OCI-LY1 (cell line): ENCODE data around the gene BPIFA3.

Source experiments
- H2AFZ ChIP-seq: fragments of 200-600 bp; sonication (generic), shearing (Covaris generic); 2 replicates; pipeline ENCODE4 v1.6.0; 2014; ENCODE audit warnings: antibody characterized with exemption, mild to moderate bottlenecking, low read length
- H3F3A ChIP-seq: fragments of 200-600 bp; sonication (generic), shearing (Covaris generic); 2 replicates; pipeline ENCODE4 v1.6.0; 2014; ENCODE audit warnings: mild to moderate bottlenecking, antibody characterized with exemption, low read length, moderate library complexity; ENCODE audit not compliant: insufficient read depth
- H3K27ac ChIP-seq: fragments of 200-600 bp; sonication (generic); 2 replicates; pipeline ENCODE4 v1.5.1; 2014; ENCODE audit warnings: low read length, mixed run types, mild to moderate bottlenecking, low read depth; ENCODE audit not compliant: poor library complexity, severe bottlenecking
- H3K27me3 ChIP-seq: fragments of 200-600 bp; sonication (generic); 2 replicates; pipeline ENCODE4 v1.6.0; 2014; ENCODE audit warnings: antibody characterized with exemption, mild to moderate bottlenecking, low read length, moderate library complexity; ENCODE audit not compliant: insufficient read depth
- H3K36me3 ChIP-seq: fragments of 200-600 bp; sonication (generic); 2 replicates; pipeline ENCODE4 v1.6.1; 2014; ENCODE audit warnings: mild to moderate bottlenecking, antibody characterized with exemption, low read length, moderate library complexity, mixed read lengths; ENCODE audit not compliant: insufficient read depth
- H3K4me1 ChIP-seq: fragments of 200-600 bp; sonication (generic); 2 replicates; pipeline ENCODE4 v1.5.1; 2014; ENCODE audit warnings: mild to moderate bottlenecking, low read length, moderate library complexity; ENCODE audit not compliant: insufficient read depth, severe bottlenecking
- H3K4me2 ChIP-seq: fragments of 200-600 bp; sonication (generic), shearing (Covaris generic); 2 replicates; pipeline ENCODE4 v1.6.1; 2014; ENCODE audit warnings: low read length
- H3K4me3 ChIP-seq: fragments of 200-600 bp; sonication (generic); 2 replicates; pipeline ENCODE4 v1.5.1; 2014; ENCODE audit warnings: low read length, low read depth, mild to moderate bottlenecking, mixed read lengths; ENCODE audit not compliant: poor library complexity, severe bottlenecking
- H3K79me2 ChIP-seq: fragments of 200-600 bp; shearing (Covaris generic); 2 replicates; pipeline ENCODE4 v1.6.1; 2016; ENCODE audit warnings: mixed run types, low read length, mixed read lengths; ENCODE audit not compliant: insufficient read depth
- H3K9ac ChIP-seq: fragments of 200-600 bp; sonication (generic), shearing (Covaris generic); 2 replicates; pipeline ENCODE4 v1.6.1; 2014; ENCODE audit warnings: mild to moderate bottlenecking, low read length, mixed read lengths
- H3K9me2 ChIP-seq: fragments of 200-600 bp; sonication (generic), shearing (Covaris generic); 2 replicates; pipeline ENCODE4 v1.6.1; 2014; ENCODE audit warnings: low read depth, mild to moderate bottlenecking, low read length, mixed read lengths
- H3K9me3 ChIP-seq: fragments of 200-600 bp; shearing (Covaris generic); 2 replicates; pipeline ENCODE4 v1.6.1; 2014; ENCODE audit warnings: low read length, mixed read lengths
- H4K20me1 ChIP-seq: fragments of 200-600 bp; sonication (generic), shearing (Covaris generic); 2 replicates; pipeline ENCODE4 v1.6.0; 2016; ENCODE audit warnings: mild to moderate bottlenecking, low read length; ENCODE audit not compliant: insufficient read depth
- CTCF ChIP-seq: fragments of 200-600 bp; sonication (generic), shearing (Covaris generic); IDR thresholded peaks from 2 replicates; pipeline ENCODE4 v1.5.1; 2017; ENCODE audit warnings: mild to moderate bottlenecking, antibody characterized with exemption, low read length, moderate library complexity, mixed read lengths
- EZH2 ChIP-seq: fragments of 200-600 bp; sonication (generic), shearing (Covaris generic); IDR thresholded peaks from 2 replicates; pipeline ENCODE4 v1.8.0; 2017; ENCODE audit warnings: borderline replicate concordance, mixed run types, mild to moderate bottlenecking, antibody characterized with exemption, low read length, moderate library complexity, mixed read lengths

Gene BPIFA3

GRCh38 chr20:33177866-33178265, 39.3 kb upstream of the BPIFA3 start:
- H3K4me2 ChIP-seq: no peak overlapping the region
- no peak overlapping the region for H2AFZ ChIP-seq
- H3K9ac ChIP-seq: no peak overlapping the region
- no peak for TF ChIP-seq EZH2
- no peak for TF ChIP-seq CTCF
- H3K79me2 ChIP-seq: no peaks in the 10 kb centered on the region
- no peaks in the 10 kb centered on the region for H3K9me3 ChIP-seq
- no peak overlapping the region for H3K27ac ChIP-seq
- no peaks in the 10 kb centered on the region for H3K27me3 ChIP-seq
- H3K36me3 ChIP-seq: no peaks in the 10 kb centered on the region
- no peaks in the 10 kb centered on the region for H3K4me1 ChIP-seq
- H3K4me3 ChIP-seq: no peak overlapping the region
- H3F3A ChIP-seq: no peaks in the 10 kb centered on the region
- no peaks in the 10 kb centered on the region for H3K9me2 ChIP-seq
- H4K20me1 ChIP-seq: no peaks in the 10 kb centered on the region

- H3K27ac ChIP-seq: no peak overlapping the region
- H3K79me2 ChIP-seq: no peaks in the 10 kb centered on the region
- no peaks in the 10 kb centered on the region for H3K27me3 ChIP-seq
- TF ChIP-seq EZH2 (no peak), CTCF (no peak)
- no peak overlapping the region for H3K4me2 ChIP-seq
- no peaks in the 10 kb centered on the region for H3F3A ChIP-seq
- no peak overlapping the region for H3K9ac ChIP-seq
- H3K4me1 ChIP-seq: no peaks in the 10 kb centered on the region
- H3K9me2 ChIP-seq: no peaks in the 10 kb centered on the region
- H3K4me3 ChIP-seq: no peak overlapping the region
- H3K9me3 ChIP-seq: no peaks in the 10 kb centered on the region
- H3K36me3 ChIP-seq: no peaks in the 10 kb centered on the region
- H2AFZ ChIP-seq: no peak overlapping the region
- H4K20me1 ChIP-seq: no peaks in the 10 kb centered on the region
Measured at GRCh38 chr20:33178726-33179125, 38.4 kb upstream of the BPIFA3 start.

- no peaks in the 10 kb centered on the region for H3K9me2 ChIP-seq
- no peak overlapping the region for H3K4me2 ChIP-seq
- H3K36me3 ChIP-seq: no peaks in the 10 kb centered on the region
- H3K9ac ChIP-seq: no peak overlapping the region
- H3K4me1 ChIP-seq: no peaks in the 10 kb centered on the region
- no peaks in the 10 kb centered on the region for H3K9me3 ChIP-seq
- H3K4me3 ChIP-seq: no peak overlapping the region
- TF ChIP-seq CTCF: no peak
- no peak for TF ChIP-seq EZH2
- no peak overlapping the region for H3K27ac ChIP-seq
- H3F3A ChIP-seq: no peaks in the 10 kb centered on the region
- no peaks in the 10 kb centered on the region for H3K79me2 ChIP-seq
- H3K27me3 ChIP-seq: no peaks in the 10 kb centered on the region
- no peak overlapping the region for H2AFZ ChIP-seq
- no peaks in the 10 kb centered on the region for H4K20me1 ChIP-seq
Measured at GRCh38 chr20:33180169-33180568, 37.0 kb upstream of the BPIFA3 start.
